Endothelial cell of umbilical vein (primary cell): Measurements from ENCODE around the gene LRRC34.

Experiments
- EZH2 ChIP-seq: IDR thresholded peaks from 2 replicates; pipeline ENCODE4 v1.6.1; 2012; ENCODE audit warnings: borderline replicate concordance, low read depth, mild to moderate bottlenecking, moderate library complexity, low read length, inconsistent platforms; ENCODE audit not compliant: severe bottlenecking
- GATA2 ChIP-seq: IDR thresholded peaks from 2 replicates; pipeline ENCODE4 v1.7.0; 2011; ENCODE audit warnings: low read depth, mild to moderate bottlenecking, moderate library complexity, mixed read lengths, low read length; ENCODE audit not compliant: insufficient read length, insufficient read depth
- MYC ChIP-seq: IDR thresholded peaks from one replicate; pipeline ENCODE4 v1.6.1; 2011; ENCODE audit warnings: mild to moderate bottlenecking, low read depth, low read length
- POLR2A ChIP-seq: IDR thresholded peaks from 2 replicates; pipeline ENCODE4 v1.6.1; 2012; ENCODE audit warnings: low read depth, mild to moderate bottlenecking, control low read depth, low read length
- POLR2AphosphoS5 ChIP-seq: IDR thresholded peaks from 2 replicates; pipeline ENCODE4 v1.6.1; 2012; ENCODE audit warnings: low read depth, mild to moderate bottlenecking, control low read depth, low read length, moderate library complexity; ENCODE audit not compliant: insufficient read depth
- TF ChIP-seq, protein P1 (sequence below), 2 donors: IDR thresholded peaks; 1 replicate in 1 of 2; 2 replicates in 1 of 2; pipeline ENCODE4 v1.5.1; 2011; ENCODE audit warnings: low read length in 2 of 2, mild to moderate bottlenecking in 2 of 2, moderate library complexity in 2 of 2, control low read depth in 1 of 2, inconsistent platforms in 1 of 2, low read depth in 1 of 2; ENCODE audit not compliant: insufficient read depth in 1 of 2; ENCODE audit errors: extremely low read depth in 1 of 2

DNA sequence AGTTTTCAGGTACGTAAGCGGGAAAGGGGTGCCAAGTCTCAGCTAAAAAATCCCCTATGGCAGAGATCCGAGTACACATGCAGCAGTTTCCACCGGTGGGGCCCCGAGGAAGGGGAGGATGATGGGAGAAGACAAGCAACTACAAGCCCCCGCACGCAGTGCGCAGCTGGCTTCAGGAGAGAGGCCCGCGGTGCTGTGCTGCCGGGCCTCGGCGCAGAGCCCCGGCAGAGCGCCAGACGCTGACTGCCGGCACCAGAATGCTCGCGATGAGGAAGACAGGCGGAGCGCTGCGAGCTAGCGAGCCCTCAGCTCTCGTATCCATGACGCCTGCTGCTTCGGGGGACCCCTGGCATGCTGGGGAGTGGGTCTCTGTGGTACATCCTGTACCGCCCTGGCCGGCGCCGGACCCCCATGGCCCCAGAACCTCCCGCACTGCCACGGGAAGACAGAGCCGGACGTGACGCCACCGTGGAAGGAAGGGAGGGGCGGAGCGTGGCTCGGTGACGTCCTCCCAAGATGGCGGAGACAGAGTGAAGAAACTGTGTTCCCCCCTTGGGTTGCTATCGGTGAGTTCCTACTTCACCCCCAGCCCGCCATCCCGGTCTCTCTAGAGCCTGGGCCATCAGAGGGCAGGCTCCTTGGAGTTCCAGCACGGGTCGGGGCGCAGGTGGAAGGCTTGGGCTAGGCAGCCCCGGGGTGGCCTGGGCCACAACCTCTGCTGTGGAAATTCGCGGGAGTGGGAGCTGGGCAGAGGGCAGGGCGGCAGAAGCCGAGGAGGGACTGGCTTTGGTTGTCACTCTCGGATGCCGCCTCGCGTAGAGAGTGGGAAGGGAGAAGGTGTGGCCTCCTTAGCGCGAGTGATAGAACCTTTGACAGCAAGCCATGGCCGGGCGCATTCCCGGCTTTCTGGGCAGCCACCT is 39.5 kb downstream of the LRRC34 start, which contains the start of gene MYNN:
- TF ChIP-seq MYC (no peak), POLR2A (peak; percentile 95), EZH2 (no peak), POLR2AphosphoS5 (peak; percentile 92), GATA2 (no peak)
- TF ChIP-seq, protein P1, sequence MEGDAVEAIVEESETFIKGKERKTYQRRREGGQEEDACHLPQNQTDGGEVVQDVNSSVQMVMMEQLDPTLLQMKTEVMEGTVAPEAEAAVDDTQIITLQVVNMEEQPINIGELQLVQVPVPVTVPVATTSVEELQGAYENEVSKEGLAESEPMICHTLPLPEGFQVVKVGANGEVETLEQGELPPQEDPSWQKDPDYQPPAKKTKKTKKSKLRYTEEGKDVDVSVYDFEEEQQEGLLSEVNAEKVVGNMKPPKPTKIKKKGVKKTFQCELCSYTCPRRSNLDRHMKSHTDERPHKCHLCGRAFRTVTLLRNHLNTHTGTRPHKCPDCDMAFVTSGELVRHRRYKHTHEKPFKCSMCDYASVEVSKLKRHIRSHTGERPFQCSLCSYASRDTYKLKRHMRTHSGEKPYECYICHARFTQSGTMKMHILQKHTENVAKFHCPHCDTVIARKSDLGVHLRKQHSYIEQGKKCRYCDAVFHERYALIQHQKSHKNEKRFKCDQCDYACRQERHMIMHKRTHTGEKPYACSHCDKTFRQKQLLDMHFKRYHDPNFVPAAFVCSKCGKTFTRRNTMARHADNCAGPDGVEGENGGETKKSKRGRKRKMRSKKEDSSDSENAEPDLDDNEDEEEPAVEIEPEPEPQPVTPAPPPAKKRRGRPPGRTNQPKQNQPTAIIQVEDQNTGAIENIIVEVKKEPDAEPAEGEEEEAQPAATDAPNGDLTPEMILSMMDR (IDR thresholded peaks at IDR 0.05; ENCODE audit: extremely low read depth in 1 of 2, insufficient read depth in 1 of 2, low read depth in 1 of 2, low read length in 2 of 2) = peak; percentile 4 to 24
